Activated CD4-positive, alpha-beta T cell treated with anti-CD3 and anti-CD28 coated beads for 36 hours (primary cell): ENCODE results near the gene JAG2. TPM values are rescaled to one million over a fixed set of nuclear protein-coding genes. Genes with fewer than 3 reads are reported as not detected.

Experiments
- ATAC-seq: fragments of 200-7000 bp; cut with Tn5 transposase; one replicate; pipeline ENCODE4 v1.10.0; 2021; ENCODE audit warnings: mild to moderate bottlenecking, moderate library complexity
- CTCF ChIA-PET: fragments of 350-600 bp; sonication (Branson Sonifier 250); formaldehyde crosslinking; loops from one replicate; lab custom pipeline; 2021; ENCODE audit warnings: antibody characterized with exemption; lab: Charles Lee
- POLR2A ChIA-PET: fragments of 350-600 bp; sonication (Branson Sonifier 250); formaldehyde crosslinking; loops from one replicate; lab custom pipeline; 2021; ENCODE audit warnings: antibody characterized with exemption, inconsistent platforms; lab: Charles Lee
- DNase-seq: peaks from one replicate; pipeline ENCODE4 v3.0.0-alpha.2; 2020
- H3K27ac Mint-ChIP-seq: one replicate; pipeline ENCODE4 v1.8.0; 2021; ENCODE audit warnings: mixed read lengths
- H3K27me3 Mint-ChIP-seq: one replicate; pipeline ENCODE4 v1.8.0; 2021; ENCODE audit warnings: mixed read lengths
- H3K36me3 Mint-ChIP-seq: one replicate; pipeline ENCODE4 v1.8.0; 2021; ENCODE audit warnings: low read depth, mixed read lengths
- H3K4me1 Mint-ChIP-seq: one replicate; pipeline ENCODE4 v1.8.0; 2021; ENCODE audit warnings: mixed read lengths
- H3K4me3 Mint-ChIP-seq: one replicate; pipeline ENCODE4 v1.8.0; 2021; ENCODE audit warnings: mild to moderate bottlenecking, moderate library complexity, mixed read lengths
- H3K9me3 Mint-ChIP-seq: one replicate; pipeline ENCODE4 v1.8.0; 2021; ENCODE audit warnings: low read depth, mixed read lengths
- intact Hi-C, 2 experiments: fragments of 100-400 bp; cut with DNase I in 1 of 2; cut with micrococcal nuclease in 1 of 2; formaldehyde crosslinking; loops; one replicate each; pipeline versions ENCODE4 v1.14.2 to v1.15.1; 2022 to 2024; cut with DNase I, micrococcal nuclease
- total RNA-seq, 2 experiments: library from RNA; stranded (reverse); gene quantifications; one replicate each; pipeline ENCODE4 v1.2.3, GENCODE V29; 2021

JAG2 gene
- total RNA-seq, 2 experiments from 2014 or later, result 3.2 to 3.6 TPM

DNA sequence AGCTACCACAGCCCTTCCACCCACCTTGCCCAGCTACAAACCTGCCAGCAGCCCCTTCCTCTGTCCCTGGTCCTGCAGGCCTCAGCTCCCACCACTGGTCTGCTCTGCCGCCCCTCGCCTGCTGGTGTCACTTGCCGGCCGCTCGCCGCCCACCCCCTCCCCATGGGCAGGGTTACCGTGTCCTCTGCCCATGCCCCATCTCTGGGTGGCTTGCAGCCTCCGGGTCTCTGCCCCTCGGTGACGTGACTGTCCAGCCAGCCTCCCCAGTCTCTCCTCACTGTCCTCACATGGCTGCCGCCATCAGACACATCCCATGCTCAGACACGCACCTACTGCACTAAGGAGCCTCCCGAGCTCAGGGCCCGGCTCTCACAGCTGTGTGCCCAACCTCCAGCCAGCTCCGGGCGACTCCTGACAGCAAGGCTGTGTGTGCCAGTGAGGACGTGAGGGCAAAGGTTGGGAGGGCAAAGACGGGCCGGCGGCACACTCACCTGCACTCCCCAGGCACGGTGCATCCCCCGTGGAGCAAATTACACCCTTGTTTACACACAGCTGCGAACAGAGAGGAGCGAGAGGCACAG is 13.4 kb downstream of the JAG2 start:
- ATAC-seq (no peak), DNase-seq (no peak)
- Mint-ChIP-seq H3K9me3 (no peaks in the 10 kb centered on the region), H3K4me3 (no peak overlapping the region), H3K36me3 (no peaks in the 10 kb centered on the region), H3K27ac (no peak overlapping the region), H3K27me3 (no peaks in the 10 kb centered on the region), H3K4me1 (no peaks in the 10 kb centered on the region)
- intact Hi-C loops, result no loop called here
- POLR2A ChIA-PET, result no interaction called here
- CTCF ChIA-PET, result interaction anchor here (0.7 kb wide), 1 partner anchor 9 kb away, joined by 3 read pairs; no protein-coding TSS in a partner anchor

- Mint-ChIP-seq H3K4me1 (no peaks in the 10 kb centered on the region), H3K9me3 (no peaks in the 10 kb centered on the region), H3K4me3 (no peak overlapping the region), H3K27ac (no peak overlapping the region), H3K27me3 (no peaks in the 10 kb centered on the region), H3K36me3 (no peaks in the 10 kb centered on the region)
- ChIA-PET POLR2A (no interaction called here), CTCF (no interaction called here)
- intact Hi-C loops, result no loop called here
- DNase-seq, result no peak
- no peak for ATAC-seq
Observed at GRCh38 chr14:105154476-105154871, 14.1 kb downstream of the JAG2 start.

DNA sequence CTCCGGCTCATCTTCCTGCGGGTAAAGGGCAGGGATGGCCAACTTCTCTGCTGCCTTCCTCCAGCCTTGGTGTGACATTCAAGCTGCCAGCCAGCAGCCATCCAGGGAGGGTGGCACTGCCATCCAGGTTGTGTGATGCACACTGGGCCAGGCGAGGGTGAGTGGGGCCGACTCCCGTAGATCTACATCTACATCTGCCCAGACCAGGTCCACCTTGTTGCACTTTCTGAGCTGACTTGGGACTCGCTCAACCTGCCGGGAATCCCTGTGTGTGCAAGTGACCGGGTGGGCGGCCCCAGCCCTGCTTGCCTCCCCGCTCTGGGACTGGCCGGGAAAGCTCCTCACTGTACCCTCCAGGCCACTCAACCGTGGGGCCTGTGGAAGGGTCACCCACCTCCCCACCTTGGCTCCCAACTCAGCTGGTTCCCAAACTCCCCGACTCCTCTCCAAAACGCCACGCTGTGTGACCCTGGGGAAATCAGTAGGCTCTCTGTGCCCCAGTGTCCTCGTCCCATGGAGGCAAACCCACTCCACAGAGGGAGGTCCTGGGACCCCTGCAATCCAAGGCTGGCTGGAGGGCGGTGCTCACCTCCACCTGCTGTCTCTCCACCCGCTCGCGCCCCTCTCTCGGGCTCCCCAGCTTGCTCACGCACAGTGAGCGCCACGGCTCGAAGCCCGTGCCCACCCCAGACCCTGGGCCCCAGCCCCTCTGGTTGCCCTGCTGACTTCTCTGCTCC is 14.7 kb downstream of the JAG2 start:
- CTCF ChIA-PET, result interaction anchor here (0.6 kb wide), 1 partner anchor 20 kb away, joined by 3 read pairs; no protein-coding TSS in a partner anchor
- intact Hi-C loops, result no loop called here
- no peaks in the 10 kb centered on the region for H3K4me1 Mint-ChIP-seq
- no peak for DNase-seq
- no peaks in the 10 kb centered on the region for H3K9me3 Mint-ChIP-seq
- H3K36me3 Mint-ChIP-seq, result no peaks in the 10 kb centered on the region
- no peak overlapping the region for H3K27ac Mint-ChIP-seq
- ATAC-seq, result no peak
- POLR2A ChIA-PET, result no interaction called here
- no peaks in the 10 kb centered on the region for H3K27me3 Mint-ChIP-seq
- H3K4me3 Mint-ChIP-seq, result no peak overlapping the region

GRCh38 chr14:105153331-105153731 is 15.2 kb downstream of the JAG2 start:
- no peaks in the 10 kb centered on the region for H3K4me1 Mint-ChIP-seq
- no peaks in the 10 kb centered on the region for H3K27me3 Mint-ChIP-seq
- CTCF ChIA-PET, result interaction anchor here (0.6 kb wide), 1 partner anchor 20 kb away, joined by 3 read pairs; no protein-coding TSS in a partner anchor
- H3K36me3 Mint-ChIP-seq, result no peaks in the 10 kb centered on the region
- no peaks in the 10 kb centered on the region for H3K9me3 Mint-ChIP-seq
- ATAC-seq (no peak), DNase-seq (no peak)
- H3K4me3 Mint-ChIP-seq, result no peak overlapping the region
- H3K27ac Mint-ChIP-seq, result no peak overlapping the region
- POLR2A ChIA-PET, result no interaction called here
- intact Hi-C loops, result no loop called here

GRCh38 chr14:105152794-105153241 is 15.8 kb downstream of the JAG2 start:
- intact Hi-C loops, result no loop called here

GRCh38 chr14:105151838-105152793 is 16.5 kb downstream of the JAG2 start:
- H3K27ac Mint-ChIP-seq, result no peak overlapping the region
- peak; percentile 8 for DNase-seq
- ATAC-seq, result no peak
- POLR2A ChIA-PET, result no interaction called here
- H3K36me3 Mint-ChIP-seq, result no peaks in the 10 kb centered on the region
- H3K27me3 Mint-ChIP-seq, result no peaks in the 10 kb centered on the region
- H3K4me3 Mint-ChIP-seq, result no peak overlapping the region
- H3K9me3 Mint-ChIP-seq, result no peaks in the 10 kb centered on the region
- intact Hi-C loops, result no loop called here
- no peaks in the 10 kb centered on the region for H3K4me1 Mint-ChIP-seq
- CTCF ChIA-PET, result no interaction called here

More at GRCh38 chr14:105152794-105153241, 15.8 kb downstream of the JAG2 start:
- H3K4me1 Mint-ChIP-seq, result no peaks in the 10 kb centered on the region
- H3K27ac Mint-ChIP-seq, result no peak overlapping the region
- ATAC-seq (no peak), DNase-seq (no peak)
- H3K27me3 Mint-ChIP-seq, result no peaks in the 10 kb centered on the region
- no peaks in the 10 kb centered on the region for H3K36me3 Mint-ChIP-seq
- POLR2A ChIA-PET, result no interaction called here
- no peaks in the 10 kb centered on the region for H3K9me3 Mint-ChIP-seq
- H3K4me3 Mint-ChIP-seq, result no peak overlapping the region
- CTCF ChIA-PET, result interaction anchor here (0.6 kb wide), 1 partner anchor 19 kb away, joined by 3 read pairs; no protein-coding TSS in a partner anchor

DNA sequence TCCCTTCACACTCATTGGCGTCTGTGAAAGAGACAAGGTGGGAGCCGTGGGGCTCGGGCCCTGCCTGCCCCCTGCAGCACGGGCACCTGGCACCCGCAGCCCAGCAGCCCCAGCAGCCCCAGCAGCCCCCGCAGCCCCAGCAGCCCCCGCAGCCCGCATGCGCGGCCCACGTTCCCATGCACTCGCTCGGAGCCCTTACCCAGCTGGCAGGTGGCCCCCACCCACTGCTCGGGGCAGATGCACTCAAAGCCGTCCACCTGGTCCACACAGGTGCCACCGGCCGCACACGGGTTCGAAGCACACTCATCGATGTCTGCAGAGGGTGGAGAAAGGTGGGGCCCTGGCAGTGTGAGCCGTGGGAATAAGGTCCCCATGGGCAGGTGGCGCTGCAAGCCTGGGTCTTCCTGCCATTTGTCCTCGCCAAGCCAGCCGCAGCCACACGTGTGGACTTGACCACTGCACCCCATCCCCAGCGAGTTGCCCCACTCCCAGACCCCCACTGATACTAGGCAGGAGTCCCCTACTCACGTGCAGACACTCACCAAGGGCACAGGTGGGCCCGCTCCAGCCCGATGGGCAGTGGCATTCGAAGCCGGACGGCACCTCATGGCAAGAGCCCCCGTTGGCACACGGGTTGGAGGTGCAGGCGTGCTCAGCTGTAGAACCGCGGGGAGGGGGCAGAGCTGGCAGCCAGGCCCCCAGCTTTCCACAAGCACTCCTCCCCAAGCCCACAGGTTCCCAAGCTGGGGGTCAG is 17.3 kb downstream of the JAG2 start:
- Mint-ChIP-seq H3K27ac (no peak overlapping the region), H3K4me3 (no peak overlapping the region), H3K36me3 (no peaks in the 10 kb centered on the region), H3K9me3 (no peaks in the 10 kb centered on the region), H3K27me3 (no peaks in the 10 kb centered on the region), H3K4me1 (no peaks in the 10 kb centered on the region)
- POLR2A ChIA-PET, result no interaction called here
- ATAC-seq (no peak), DNase-seq (peak; percentile 4)
- CTCF ChIA-PET, result no interaction called here
- intact Hi-C loops, result no loop called here

DNA sequence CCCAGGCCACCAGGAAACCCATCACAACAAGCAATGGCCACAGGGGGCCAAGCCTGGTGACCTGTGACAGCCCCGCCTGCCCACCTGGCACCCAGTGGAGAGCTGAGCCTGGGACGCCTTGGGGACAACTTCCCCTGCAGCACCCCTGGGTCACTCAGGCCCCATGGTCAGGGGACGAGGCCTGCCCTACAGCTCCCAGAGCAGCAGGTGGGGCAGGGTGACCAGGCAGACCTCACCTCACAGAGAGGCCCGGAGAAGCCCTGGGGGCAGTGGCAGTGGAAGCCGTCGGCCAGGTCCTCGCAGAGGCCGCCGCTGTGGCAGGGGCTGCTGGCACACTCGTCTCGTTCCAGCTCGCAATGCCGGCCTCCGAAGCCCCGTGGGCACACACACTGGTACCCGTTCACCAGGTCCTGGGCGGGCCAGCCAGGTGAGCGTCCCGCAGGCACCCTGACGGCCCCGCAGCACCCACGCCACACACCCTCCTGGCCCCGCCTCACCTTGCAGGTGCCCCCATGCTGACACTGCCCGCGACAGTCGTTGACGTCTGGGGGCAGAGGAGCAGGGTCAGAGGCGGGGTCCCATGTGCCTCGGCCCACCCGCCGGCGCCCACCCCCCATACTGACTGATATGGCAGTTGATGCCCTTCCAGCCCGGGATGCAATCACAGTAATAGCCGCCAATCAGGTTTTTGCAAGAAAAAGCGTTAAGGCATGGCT is 18.1 kb downstream of the JAG2 start:
- Mint-ChIP-seq H3K4me1 (no peaks in the 10 kb centered on the region), H3K4me3 (no peak overlapping the region), H3K9me3 (no peaks in the 10 kb centered on the region), H3K27me3 (no peaks in the 10 kb centered on the region), H3K27ac (no peak overlapping the region), H3K36me3 (no peaks in the 10 kb centered on the region)
- DNase-seq (peak; percentile 5), ATAC-seq (no peak)
- ChIA-PET CTCF (no interaction called here), POLR2A (no interaction called here)
- intact Hi-C loops, result no loop called here

DNA sequence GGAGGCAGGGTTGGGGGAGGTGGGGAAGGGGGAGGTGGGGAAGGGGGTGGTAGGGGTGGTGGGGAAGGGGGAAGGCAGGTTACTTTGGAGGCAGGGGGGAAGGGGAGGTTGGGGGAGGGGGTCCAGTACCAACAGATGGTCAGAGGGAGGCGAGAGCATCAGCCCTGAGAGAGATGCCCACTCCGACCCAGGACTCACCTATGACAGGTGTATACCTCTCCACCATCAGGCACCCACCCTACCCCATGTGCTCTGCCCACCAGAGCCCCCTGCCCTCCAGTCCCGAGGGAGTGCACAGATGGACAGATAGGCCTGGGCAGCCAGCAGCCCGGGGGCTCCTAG is 18.6 kb downstream of the JAG2 start:
- no peak overlapping the region for H3K4me3 Mint-ChIP-seq
- intact Hi-C loops, result no loop called here
- ChIA-PET POLR2A (no interaction called here), CTCF (no interaction called here)
- no peak for ATAC-seq
- no peak for DNase-seq
- H3K4me1 Mint-ChIP-seq, result no peaks in the 10 kb centered on the region
- no peaks in the 10 kb centered on the region for H3K36me3 Mint-ChIP-seq
- no peaks in the 10 kb centered on the region for H3K27me3 Mint-ChIP-seq
- no peak overlapping the region for H3K27ac Mint-ChIP-seq
- no peaks in the 10 kb centered on the region for H3K9me3 Mint-ChIP-seq

GRCh38 chr14:105149146-105149781 is 19.3 kb downstream of the JAG2 start:
- ChIA-PET CTCF (no interaction called here), POLR2A (no interaction called here)
- no peaks in the 10 kb centered on the region for H3K9me3 Mint-ChIP-seq
- peak; percentile 3 for DNase-seq
- H3K27me3 Mint-ChIP-seq, result no peaks in the 10 kb centered on the region
- no peaks in the 10 kb centered on the region for H3K36me3 Mint-ChIP-seq
- no peak overlapping the region for H3K4me3 Mint-ChIP-seq
- H3K4me1 Mint-ChIP-seq, result no peaks in the 10 kb centered on the region
- no peak for ATAC-seq
- intact Hi-C loops, result no loop called here
- H3K27ac Mint-ChIP-seq, result no peak overlapping the region
